ENCODE data around the gene IRF4. TPM values are rescaled to one million over a fixed set of nuclear protein-coding genes. Genes with fewer than 3 reads are reported as not detected.

Gene IRF4
- total RNA-seq, 1 experiment from 2014 or later: 0.15 TPM

DNA sequence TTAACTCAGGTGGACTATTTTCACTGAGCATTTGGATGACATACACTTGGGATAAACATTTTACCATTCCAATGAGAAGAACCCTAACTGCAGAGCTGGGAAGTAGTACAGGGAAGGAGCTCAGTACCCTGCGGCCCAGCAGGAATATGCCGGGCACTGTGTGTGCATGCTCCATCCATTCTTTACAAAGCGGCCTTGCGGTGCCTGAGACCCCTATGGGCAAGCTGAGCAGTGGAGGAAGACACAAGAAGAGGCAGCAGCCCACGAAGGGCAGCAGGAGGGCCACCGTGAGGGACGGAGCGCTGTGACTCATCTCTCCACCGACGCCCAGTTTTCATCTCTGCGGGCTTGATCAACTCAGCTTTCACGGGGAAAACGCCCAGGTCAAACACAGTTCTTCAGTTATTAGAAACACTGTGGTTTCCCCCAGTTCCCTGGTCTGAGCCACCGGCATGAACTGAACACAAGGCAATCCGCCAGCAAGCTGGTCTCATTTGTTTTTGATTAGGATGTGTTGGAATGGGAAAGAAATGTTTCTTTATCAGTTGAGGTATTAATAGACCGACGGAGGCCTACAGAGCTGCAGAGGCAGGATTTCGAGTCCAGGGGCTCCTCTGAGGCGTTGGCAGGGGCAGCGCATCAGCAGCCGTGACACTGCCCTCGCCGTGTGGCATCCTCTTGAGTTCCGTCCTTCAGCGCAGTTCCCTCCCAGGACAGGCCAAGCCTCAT, 44.9 kb downstream of the IRF4 start:
- TSS peak; percentile 44 for BruUV-seq (replicated peaks)
- peaks cover 25% of the 10 kb centered on the region for H3K4me1 ChIP-seq (ENCODE audit: insufficient read depth, low read length)
- no peaks in the 10 kb centered on the region for H3K36me3 ChIP-seq (ENCODE audit: low read depth, low read length)
- ChIA-PET CTCF (no interaction called here), POLR2A (ENCODE audit: unreplicated experiment) (no interaction called here)
- H3K79me2 ChIP-seq (ENCODE audit: low read length): no peaks in the 10 kb centered on the region
- no peaks in the 10 kb centered on the region for H3K9me3 ChIP-seq (ENCODE audit: low read length)
- H2AFZ ChIP-seq (ENCODE audit: low read length): peak overlapping the region; percentile 60
- H3K4me2 ChIP-seq (ENCODE audit: low read length): peak overlapping the region; percentile 74
- TF ChIP-seq EZH2phosphoT487 (IDR thresholded peaks at IDR 0.05; ENCODE audit: borderline replicate concordance, low read length): no peak
- TF ChIP-seq EZH2 (IDR thresholded peaks at IDR 0.05; ENCODE audit: low read length, unreplicated experiment): no peak
- TF ChIP-seq, protein P1, sequence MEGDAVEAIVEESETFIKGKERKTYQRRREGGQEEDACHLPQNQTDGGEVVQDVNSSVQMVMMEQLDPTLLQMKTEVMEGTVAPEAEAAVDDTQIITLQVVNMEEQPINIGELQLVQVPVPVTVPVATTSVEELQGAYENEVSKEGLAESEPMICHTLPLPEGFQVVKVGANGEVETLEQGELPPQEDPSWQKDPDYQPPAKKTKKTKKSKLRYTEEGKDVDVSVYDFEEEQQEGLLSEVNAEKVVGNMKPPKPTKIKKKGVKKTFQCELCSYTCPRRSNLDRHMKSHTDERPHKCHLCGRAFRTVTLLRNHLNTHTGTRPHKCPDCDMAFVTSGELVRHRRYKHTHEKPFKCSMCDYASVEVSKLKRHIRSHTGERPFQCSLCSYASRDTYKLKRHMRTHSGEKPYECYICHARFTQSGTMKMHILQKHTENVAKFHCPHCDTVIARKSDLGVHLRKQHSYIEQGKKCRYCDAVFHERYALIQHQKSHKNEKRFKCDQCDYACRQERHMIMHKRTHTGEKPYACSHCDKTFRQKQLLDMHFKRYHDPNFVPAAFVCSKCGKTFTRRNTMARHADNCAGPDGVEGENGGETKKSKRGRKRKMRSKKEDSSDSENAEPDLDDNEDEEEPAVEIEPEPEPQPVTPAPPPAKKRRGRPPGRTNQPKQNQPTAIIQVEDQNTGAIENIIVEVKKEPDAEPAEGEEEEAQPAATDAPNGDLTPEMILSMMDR (conservative IDR thresholded peaks at IDR 0.05; ENCODE audit: low read depth, low read length): no peak
- H3K4me3 ChIP-seq (ENCODE audit: low read length): peak overlapping the region; percentile 24; the same call in 1 of the 2 replicates
- H3K27ac ChIP-seq (ENCODE audit: low read length): peak overlapping the region; percentile 97
- peak overlapping the region; percentile 72 for H3K9ac ChIP-seq (ENCODE audit: low read length)
- no peaks in the 10 kb centered on the region for H3K9me2 ChIP-seq (replicated peaks; ENCODE audit: low read length)
- H3K27me3 ChIP-seq (ENCODE audit: low read length): no peaks in the 10 kb centered on the region
- intact Hi-C loops (cut with micrococcal nuclease): loop anchor here (1.0 kb wide), 1 partner anchor 14 kb away; no protein-coding TSS in a partner anchor
- DNase-seq (peak; percentile 79), ATAC-seq (peak; percentile 85)
- H4K20me1 ChIP-seq (ENCODE audit: low read length): no peaks in the 10 kb centered on the region
- no peaks in the 10 kb centered on the region for H3F3A ChIP-seq (ENCODE audit: low read length, unreplicated experiment)

DNA sequence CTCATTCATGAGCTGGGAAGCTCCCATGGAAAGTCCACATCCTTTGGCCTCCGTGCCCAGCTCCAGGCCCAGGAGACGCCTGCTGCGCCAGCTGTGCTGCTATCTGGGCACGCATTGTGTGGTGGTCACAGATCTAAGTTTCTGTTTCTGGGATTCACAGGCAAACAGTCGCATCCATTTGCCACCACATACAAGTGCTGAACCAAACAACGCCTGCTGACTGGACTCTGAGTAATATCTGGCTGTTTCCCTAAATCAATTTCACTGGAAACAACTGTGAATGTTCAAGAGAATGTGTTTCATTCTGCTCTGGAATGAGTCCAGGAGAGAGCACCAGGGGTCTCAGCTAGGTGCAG, 45.5 kb downstream of the IRF4 start:
- peak; percentile 76 for DNase-seq

More for the DNA sequence above, 45.5 kb downstream of the IRF4 start:
- no peaks in the 10 kb centered on the region for H4K20me1 ChIP-seq (ENCODE audit: low read length)
- peak overlapping the region; percentile 20; the same call in 1 of the 2 replicates for H3K4me3 ChIP-seq (ENCODE audit: low read length)
- no peaks in the 10 kb centered on the region for H3F3A ChIP-seq (ENCODE audit: low read length, unreplicated experiment)
- no peaks in the 10 kb centered on the region for H3K79me2 ChIP-seq (ENCODE audit: low read length)
- peak overlapping the region; percentile 60 for H2AFZ ChIP-seq (ENCODE audit: low read length)
- intact Hi-C loops (cut with micrococcal nuclease): no loop called here
- peak; percentile 63 for ATAC-seq
- no peaks in the 10 kb centered on the region for H3K27me3 ChIP-seq (ENCODE audit: low read length)
- POLR2A ChIA-PET (ENCODE audit: unreplicated experiment): no interaction called here
- H3K4me1 ChIP-seq (ENCODE audit: insufficient read depth, low read length): peaks cover 25% of the 10 kb centered on the region
- TF ChIP-seq EZH2 (IDR thresholded peaks at IDR 0.05; ENCODE audit: low read length, unreplicated experiment): no peak
- TF ChIP-seq, protein P1 (conservative IDR thresholded peaks at IDR 0.05; ENCODE audit: low read depth, low read length): no peak
- no peak for TF ChIP-seq EZH2phosphoT487 (IDR thresholded peaks at IDR 0.05; ENCODE audit: borderline replicate concordance, low read length)
- H3K4me2 ChIP-seq (ENCODE audit: low read length): peak overlapping the region; percentile 74
- no peaks in the 10 kb centered on the region for H3K9me3 ChIP-seq (ENCODE audit: low read length)
- peak overlapping the region; percentile 97 for H3K27ac ChIP-seq (ENCODE audit: low read length)
- BruUV-seq (replicated peaks): no TSS peak
- peak overlapping the region; percentile 72 for H3K9ac ChIP-seq (ENCODE audit: low read length)
- CTCF ChIA-PET: no interaction called here
- no peaks in the 10 kb centered on the region for H3K9me2 ChIP-seq (replicated peaks; ENCODE audit: low read length)
- H3K36me3 ChIP-seq (ENCODE audit: low read depth, low read length): no peaks in the 10 kb centered on the region
